ENCODE data around the gene S100A13.
"Not testable (repeated sequence)": the region's sequence is repeated elsewhere in the genome, so short reads cannot be mapped to it uniquely, and the experiment has no call there.

Gene S100A13

DNA sequence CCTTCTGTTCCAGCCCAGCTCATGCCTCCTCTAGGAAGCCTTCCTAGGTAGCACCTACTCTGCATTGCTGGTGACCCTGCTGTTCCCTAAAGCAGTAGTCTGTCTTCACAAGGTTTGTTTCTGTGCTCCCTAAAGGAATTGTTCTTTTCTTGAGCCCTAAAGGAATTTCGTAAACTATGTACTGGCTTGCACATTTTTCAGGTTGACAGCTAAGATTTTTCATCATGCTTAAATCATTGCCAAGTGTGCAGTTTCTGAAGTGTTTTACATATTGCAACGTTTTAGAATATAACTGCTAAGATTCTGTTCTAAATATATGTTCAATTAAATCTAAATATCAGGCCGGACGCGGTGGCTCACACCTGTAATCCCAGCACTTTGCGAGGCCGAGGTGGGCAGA, 27.5 kb downstream of the S100A13 start:
- no peak overlapping the region for H3K27ac ChIP-seq
- TF ChIP-seq, protein P1, sequence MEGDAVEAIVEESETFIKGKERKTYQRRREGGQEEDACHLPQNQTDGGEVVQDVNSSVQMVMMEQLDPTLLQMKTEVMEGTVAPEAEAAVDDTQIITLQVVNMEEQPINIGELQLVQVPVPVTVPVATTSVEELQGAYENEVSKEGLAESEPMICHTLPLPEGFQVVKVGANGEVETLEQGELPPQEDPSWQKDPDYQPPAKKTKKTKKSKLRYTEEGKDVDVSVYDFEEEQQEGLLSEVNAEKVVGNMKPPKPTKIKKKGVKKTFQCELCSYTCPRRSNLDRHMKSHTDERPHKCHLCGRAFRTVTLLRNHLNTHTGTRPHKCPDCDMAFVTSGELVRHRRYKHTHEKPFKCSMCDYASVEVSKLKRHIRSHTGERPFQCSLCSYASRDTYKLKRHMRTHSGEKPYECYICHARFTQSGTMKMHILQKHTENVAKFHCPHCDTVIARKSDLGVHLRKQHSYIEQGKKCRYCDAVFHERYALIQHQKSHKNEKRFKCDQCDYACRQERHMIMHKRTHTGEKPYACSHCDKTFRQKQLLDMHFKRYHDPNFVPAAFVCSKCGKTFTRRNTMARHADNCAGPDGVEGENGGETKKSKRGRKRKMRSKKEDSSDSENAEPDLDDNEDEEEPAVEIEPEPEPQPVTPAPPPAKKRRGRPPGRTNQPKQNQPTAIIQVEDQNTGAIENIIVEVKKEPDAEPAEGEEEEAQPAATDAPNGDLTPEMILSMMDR (IDR thresholded peaks at IDR 0.05): no peak
- intact Hi-C loops (cut with DNase I; ENCODE audit: low total_unique reads): no loop called here

DNA sequence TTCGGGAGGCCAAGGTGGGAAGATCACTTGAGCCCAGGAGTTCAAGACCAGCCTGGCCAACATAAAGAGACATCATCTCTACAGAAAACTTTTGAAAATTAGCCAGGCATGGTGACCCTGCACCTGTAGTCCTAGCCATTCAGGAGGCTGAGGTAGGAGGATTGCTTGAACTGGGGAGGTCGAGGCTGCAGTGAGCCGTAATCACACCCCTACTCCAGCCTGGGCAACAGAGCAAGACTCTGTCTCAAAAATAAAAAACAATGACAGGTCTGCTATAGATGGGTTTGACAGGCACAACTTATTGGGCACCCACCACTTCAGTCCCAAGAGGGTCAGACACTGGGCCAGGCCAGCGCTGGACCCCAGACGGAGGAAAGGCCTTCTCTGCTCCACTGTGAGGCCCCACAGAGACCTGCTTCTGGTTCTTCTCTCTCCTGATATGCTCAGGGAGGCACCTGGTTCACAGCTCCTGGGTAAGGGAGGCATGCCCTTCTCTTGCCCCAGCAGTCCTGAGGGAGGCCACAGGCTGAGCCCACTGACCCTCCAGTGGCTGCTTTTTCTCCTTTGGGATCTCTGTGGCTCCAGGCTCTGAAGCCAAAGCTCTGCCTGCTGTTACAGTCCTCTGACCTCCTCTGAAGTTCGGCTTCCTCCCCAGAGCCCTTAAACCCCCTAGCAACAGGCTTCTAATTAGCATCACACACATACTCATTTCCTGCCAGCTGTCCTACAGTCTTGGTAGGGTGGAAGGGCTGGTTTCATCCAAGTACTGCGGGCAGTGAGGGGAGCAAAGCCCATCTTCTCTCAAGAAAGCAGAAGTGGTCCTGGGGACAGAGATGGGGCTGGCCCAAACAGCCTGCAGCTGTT, 28.8 kb downstream of the S100A13 start:
- no peak for DNase-seq
- H3K27me3 ChIP-seq: no peaks in the 10 kb centered on the region
- no peak overlapping the region for H3K27ac ChIP-seq
- no peak overlapping the region for H3K4me3 ChIP-seq
- no peaks in the 10 kb centered on the region for H3K9me3 ChIP-seq
- TF ChIP-seq, protein P1 (IDR thresholded peaks at IDR 0.05): no peak
- no peaks in the 10 kb centered on the region for H3K36me3 ChIP-seq
- no peaks in the 10 kb centered on the region for H3K4me1 ChIP-seq
- intact Hi-C loops (cut with DNase I; ENCODE audit: low total_unique reads): no loop called here

More for the DNA sequence above, 27.5 kb downstream of the S100A13 start:
- H3K4me3 ChIP-seq: no peak overlapping the region
- H3K27me3 ChIP-seq: no peaks in the 10 kb centered on the region
- no peaks in the 10 kb centered on the region for H3K4me1 ChIP-seq
- H3K36me3 ChIP-seq: no peaks in the 10 kb centered on the region
- H3K9me3 ChIP-seq: no peaks in the 10 kb centered on the region
- no peak for DNase-seq

DNA sequence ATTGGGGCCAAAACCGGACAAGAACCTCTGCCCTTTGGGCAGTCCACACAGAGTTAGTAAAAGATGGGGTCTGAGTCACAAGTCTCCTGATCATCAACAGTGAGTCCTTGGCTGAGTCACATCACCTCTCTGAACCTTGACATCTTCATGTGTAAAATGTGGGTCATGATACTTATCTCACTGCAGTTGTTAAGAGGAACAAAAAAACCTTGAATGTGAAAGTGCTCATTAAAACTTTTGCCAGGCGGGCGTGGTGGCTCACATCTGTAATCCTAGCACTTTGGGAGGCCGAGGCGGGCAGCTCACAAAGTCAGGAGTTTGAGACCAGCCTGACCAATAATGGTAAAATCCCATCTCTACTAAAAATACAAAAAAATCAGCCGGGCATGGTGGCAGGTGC, 30.1 kb downstream of the S100A13 start:
- Histone ChIP-seq H3K36me3 (no peaks in the 10 kb centered on the region), H3K4me3 (no peak overlapping the region), H3K27ac (no peak overlapping the region), H3K9me3 (no peaks in the 10 kb centered on the region), H3K27me3 (no peaks in the 10 kb centered on the region), H3K4me1 (no peaks in the 10 kb centered on the region)
- no peak for DNase-seq
- TF ChIP-seq, protein P1 (IDR thresholded peaks at IDR 0.05): no peak
- intact Hi-C loops (cut with DNase I; ENCODE audit: low total_unique reads): no loop called here

DNA sequence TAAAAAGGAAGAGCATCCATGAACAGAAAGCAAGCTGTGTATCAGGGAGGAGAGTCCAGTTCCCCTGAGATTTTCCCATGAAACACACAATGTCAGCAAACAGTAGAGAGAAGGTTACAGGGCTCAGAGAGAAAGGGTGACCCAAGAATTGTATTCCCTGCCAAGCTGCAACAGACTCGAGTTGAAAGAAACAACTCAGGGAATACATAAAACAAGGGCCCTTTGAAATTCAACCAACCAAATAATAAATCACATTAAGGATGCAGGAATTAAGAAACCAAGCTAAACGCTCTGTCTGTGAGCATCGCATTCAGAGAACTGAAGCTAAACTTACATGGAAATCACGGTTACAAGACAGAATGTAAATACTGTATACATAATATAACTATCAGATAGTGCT, 34.6 kb downstream of the S100A13 start:
- no peaks in the 10 kb centered on the region for H3K36me3 ChIP-seq
- intact Hi-C loops (cut with DNase I; ENCODE audit: low total_unique reads): no loop called here
- TF ChIP-seq, protein P1 (IDR thresholded peaks at IDR 0.05): no peak
- no peaks in the 10 kb centered on the region for H3K27me3 ChIP-seq
- no peak for DNase-seq
- H3K27ac ChIP-seq: no peak overlapping the region
- no peaks in the 10 kb centered on the region for H3K4me1 ChIP-seq
- H3K9me3 ChIP-seq: no peaks in the 10 kb centered on the region
- H3K4me3 ChIP-seq: no peak overlapping the region

DNA sequence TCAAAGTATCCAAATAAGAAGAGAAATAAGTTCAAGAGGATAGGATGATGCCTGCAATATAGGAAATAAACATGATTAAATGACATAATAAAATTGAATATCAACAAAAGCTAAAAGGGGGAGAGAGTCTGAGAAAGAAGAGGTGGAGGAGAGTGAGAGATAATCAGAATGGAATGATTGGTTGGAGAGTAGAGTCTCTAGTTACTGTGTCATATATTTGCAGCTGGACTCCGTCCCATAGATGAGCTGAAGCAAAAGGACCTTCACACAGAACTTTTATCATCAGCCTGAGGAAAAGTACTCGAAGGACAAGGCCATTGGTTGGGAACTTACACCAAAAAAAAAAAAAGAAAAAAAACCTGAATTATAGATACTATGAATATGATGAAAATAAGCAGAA, 38.8 kb downstream of the S100A13 start:
- Histone ChIP-seq H3K4me1 (no peaks in the 10 kb centered on the region), H3K27me3 (no peaks in the 10 kb centered on the region), H3K36me3 (no peaks in the 10 kb centered on the region), H3K4me3 (no peak overlapping the region), H3K9me3 (no peaks in the 10 kb centered on the region), H3K27ac (no peak overlapping the region)
- TF ChIP-seq, protein P1 (IDR thresholded peaks at IDR 0.05): no peak
- no peak for DNase-seq
- intact Hi-C loops (cut with DNase I; ENCODE audit: low total_unique reads): no loop called here

DNA sequence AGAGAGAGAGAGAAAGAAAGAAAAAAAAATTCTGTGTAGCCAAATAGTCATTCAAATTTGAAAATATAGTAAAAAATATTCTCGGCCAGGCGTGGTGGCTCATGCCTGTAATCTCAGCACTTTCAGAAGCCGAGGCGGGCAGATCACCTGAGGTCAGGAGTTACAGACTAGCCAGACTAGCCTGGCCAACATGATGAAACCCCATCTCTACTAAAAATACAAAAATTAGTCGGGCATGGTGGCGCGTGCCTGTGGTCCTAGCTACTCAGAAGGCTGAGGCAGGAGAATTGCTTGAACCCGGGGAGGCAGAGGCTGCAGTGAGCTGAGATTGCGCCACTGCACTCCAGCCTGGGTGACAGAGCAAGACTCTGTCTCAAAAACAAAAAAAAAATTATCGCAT, 39.3 kb downstream of the S100A13 start:
- H3K27me3 ChIP-seq; H3K9me3 ChIP-seq; intact Hi-C loops (cut with DNase I; ENCODE audit: low total_unique reads); H3K4me1 ChIP-seq; H3K4me3 ChIP-seq; H3K27ac ChIP-seq; H3K36me3 ChIP-seq: not testable (repeated sequence)
- peak in 1 of 2 donors; percentile 16 for DNase-seq

Data from tibial artery (tissue), 4 donors.